HG02763 (cell line): ENCODE measurements around the gene PIH1D1.
"Not testable (repeated sequence)": the region's sequence is repeated elsewhere in the genome, so short reads cannot be mapped to it uniquely, and the experiment has no call there.

Experiments
- ATAC-seq: cut with Tn5 transposase; IDR thresholded peaks from one replicate; pipeline ENCODE4 v1.9.1; 2021; ENCODE audit warnings: mild to moderate bottlenecking, moderate library complexity; ENCODE audit not compliant: unreplicated experiment

Gene PIH1D1

GRCh38 chr19:49456326-49456725 lies 4.7 kb upstream of the PIH1D1 start:
- ATAC-seq, result no peak

DNA sequence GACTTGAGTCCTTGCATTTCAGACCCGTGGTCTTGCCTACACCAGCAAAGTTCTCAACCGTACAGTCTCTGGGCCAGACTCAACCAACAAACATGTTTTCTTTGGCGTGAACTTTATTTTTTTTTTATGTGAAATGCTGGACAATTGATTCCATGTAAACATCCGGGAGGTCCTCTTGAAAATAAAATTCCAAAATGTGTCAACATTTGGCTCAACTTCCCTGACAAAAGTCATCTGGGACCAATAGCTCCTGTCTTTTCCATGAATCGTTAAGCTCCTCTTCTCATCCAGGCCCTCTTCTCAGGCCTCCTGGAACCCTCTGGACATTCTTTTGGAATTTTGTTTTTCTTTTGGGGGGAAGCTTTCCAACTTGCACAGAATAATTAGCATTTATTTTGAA lies 4.2 kb upstream of the PIH1D1 start:
- ATAC-seq, result no peak

- ATAC-seq, result no peak
Measured at GRCh38 chr19:49453757-49454240, 2.2 kb upstream of the PIH1D1 start.

DNA sequence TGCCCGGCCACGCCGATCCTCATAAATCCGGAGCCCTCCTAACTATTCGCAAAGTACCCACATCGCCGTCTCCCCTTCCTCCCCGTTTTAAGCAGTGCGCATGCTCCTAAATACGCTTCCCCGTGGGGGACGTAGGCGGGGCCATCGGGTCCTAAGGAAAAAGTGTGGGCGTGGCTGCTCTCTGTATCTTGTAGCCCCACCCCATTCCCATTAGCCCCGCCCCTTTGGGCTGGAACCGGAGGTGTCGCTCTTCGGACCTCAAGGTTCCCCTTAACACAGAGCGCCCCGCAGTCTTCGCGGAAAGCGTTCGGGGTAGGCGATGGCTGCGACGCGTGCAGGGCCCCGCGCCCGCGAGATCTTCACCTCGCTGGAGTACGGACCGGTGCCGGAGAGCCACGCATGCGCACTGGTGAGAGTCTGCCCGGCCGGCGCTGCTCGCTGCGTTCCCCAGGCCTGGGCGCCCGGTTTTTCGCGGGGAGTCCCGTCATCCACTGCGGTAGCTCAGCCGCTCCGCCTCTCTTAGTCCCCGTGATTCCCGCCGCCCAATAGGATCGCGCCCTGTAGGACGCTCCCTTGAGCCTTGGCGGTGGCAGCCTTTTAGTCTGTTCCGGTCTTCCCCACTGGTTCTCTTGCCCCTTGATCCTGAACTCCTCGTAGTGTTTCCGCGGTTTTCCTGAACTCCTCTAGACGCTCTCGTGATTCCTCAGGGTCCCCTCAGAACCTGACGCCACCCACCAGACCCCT lies 1.6 kb upstream of the PIH1D1 start, which contains the start of gene ALDH16A1:
TSS of gene ALDH16A1 (plus strand) at position 213 of the 744 bp plus-strand sequence. CDS start at position 320, 107 bp downstream.
- ATAC-seq, result peak; percentile 85

DNA sequence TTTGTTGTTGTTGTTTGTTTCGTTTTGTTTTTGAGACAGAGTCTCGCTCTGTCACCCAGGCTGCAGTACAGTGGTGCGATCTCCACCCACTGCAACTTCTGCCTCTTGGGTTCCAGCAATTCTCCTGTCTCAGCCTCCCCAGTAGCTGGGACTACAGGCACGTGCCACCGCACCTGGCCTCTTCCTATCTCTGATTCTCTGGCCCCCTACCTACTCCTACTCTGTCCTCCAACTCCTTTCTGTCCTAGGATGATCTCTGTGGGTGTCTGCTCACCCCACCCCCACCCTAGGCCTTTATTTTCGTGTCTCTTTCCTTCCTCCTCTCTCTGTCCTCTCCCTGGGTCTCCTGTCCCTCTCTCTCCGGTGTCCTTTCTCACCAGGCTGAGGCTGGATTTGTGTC lies 1.2 kb downstream of the PIH1D1 start:
- no peak for ATAC-seq

- no peak for ATAC-seq
Measured at GRCh38 chr19:49448432-49448786, 3.2 kb downstream of the PIH1D1 start.

GRCh38 chr19:49447485-49448431 lies 3.9 kb downstream of the PIH1D1 start:
- ATAC-seq, result no peak

DNA sequence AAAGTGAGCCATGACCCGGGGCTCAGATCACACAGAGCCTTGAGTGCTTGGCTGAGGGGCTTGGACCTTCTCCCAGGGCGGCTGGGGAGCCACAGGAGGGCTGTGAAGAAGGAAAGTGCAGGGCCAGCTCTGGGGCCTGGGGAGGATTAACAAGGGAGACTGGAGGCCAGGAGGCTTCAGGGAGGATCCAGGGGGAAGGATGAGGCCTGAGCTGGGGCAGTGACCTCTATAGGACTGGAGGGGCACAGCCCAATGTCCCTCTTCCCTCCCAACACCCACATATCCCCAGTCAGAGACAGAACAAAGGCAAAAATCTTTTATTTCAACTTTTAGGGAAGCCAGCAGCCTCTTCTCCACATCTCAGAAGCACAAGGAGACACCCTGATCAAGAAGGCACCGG lies 5.6 kb downstream of the PIH1D1 start:
- no peak for ATAC-seq

DNA sequence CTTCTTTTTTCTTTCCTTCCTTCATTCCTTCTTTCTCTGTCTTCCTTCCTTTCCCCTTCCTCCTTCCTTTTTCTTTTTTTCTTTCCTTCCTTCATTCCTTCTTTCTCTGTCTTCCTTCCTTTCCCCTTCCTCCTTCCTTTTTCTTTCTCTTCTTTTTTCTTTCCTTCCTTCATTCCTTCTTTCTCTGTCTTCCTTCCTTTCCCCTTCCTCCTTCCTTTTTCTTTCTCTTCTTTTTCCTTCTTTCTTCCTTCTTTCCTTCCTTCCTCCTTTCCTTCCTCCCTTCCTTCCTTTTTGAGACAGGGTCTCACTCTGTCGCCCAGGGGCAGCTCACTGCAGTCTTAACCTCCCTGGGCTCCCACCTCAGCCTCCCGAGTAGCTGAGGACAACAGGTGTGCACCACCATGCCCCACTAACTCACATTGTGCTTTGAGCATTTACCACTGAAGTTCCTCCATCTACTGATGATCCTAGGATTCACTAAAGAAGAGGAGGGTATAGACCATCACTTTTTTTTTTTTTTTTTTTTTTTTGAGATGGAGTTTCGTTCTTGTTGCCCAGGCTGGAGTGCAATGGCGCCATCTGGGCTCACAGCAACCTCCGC lies 7.4 kb downstream of the PIH1D1 start:
- not testable (repeated sequence) for ATAC-seq

DNA sequence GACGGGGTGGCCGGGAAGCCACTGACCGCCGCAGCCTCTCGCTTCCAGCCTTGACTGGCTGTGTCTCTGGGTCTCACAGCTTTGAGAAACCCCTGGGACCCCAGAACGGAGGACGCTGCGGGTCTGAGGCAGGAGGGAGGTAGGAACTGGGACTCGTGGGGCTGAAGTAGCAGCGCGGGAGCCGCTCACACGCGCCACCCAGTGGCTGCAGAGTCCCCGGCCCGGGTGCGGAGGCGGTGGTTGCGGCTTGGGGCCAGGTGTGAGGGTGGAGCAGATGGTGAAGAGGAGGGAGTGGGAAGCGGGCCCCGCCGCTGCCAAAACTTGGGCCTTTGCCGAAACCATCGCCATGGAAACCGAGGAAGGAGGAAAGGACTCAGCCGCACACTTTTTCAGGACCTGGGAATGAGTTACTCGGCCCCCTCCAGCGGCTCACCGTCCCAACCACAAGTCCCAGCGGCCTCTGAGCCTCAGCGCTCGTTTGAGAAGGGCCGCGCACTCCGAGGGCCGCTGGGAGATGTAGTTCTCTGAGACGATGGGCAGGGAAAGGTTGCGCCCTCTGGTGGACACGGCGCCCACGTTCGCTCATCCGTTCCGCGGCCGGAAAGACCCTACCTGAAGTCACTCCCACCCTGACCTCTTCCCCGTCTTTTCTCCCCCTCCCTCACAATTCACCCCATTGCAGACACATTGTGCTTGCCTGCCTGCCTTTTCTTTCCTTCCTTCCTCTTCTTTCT lies 8.1 kb downstream of the PIH1D1 start:
- ATAC-seq, result peak; percentile 79

DNA sequence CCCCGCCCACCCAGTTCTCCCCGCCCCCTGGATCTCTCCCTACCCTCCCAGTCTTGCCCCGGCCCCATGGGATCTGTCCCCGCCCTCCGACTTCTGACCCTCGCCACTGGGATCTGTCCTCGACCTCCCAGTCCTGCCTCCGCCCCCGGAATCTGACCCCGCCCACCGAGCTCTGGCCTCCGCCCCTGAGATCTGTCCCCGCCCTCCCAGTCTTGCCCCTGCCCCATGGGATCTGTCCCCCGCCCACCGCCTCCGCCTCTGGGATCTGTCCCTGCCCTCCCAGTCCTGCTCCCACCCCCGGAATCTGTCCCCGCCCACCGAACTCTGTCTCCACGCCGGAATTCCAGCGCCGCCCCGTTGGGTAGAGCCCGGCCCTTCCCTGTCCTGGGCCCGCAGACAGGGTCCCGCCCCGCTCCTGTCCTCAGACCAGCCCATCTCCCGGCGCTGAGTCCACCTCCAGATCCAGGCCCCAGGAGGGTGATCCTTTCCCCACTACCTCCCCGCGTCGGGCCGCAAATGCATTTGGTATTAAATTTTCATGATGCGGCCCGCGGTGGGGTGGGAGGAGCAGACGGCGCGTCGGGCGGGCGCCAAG lies 8.7 kb downstream of the PIH1D1 start:
- no peak for ATAC-seq

DNA sequence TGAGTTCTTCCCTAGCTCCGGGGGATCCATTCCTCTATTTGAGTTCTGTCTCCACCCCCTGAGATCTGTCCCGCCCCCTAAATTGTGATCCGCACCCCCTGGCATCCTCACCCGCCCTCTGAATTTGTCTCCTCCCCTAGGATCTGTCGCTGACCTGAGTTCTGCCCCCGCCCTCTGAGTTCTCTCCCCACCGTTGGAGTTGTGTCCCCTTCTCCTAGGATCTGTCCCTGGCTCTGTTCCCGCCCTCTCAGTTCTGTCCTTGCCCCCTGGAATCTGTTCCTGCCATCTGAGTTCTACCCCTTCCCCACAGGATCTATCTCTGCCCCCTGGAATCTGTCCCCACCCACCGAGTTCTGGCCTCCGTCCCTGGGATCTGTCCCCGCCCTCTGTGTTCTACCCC lies 9.3 kb downstream of the PIH1D1 start:
- ATAC-seq, result no peak

DNA sequence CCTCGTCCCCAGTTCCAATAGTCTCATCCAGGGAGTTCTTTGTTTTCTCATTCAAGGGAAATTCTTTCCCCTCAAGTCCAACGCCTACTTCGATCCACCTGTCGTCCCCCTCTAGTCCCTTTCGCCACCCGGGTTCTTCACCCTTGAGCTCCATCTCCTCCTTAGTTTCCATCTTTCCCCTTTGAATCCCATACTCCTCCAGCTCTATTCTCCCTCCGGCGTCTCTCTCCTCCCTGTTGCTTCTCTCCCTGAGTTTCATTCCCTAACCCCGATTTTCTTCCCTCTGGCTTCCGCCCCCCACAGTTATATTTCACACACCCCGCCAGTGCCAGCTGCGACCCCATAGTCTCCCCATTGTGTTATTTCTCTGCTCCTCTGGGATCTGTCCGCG lies 9.7 kb downstream of the PIH1D1 start:
- no peak for ATAC-seq

GRCh38 chr19:49441210-49441959 lies 10.2 kb downstream of the PIH1D1 start, which contains the start of gene SLC17A7:
TSS of gene SLC17A7 (minus strand) at chr19:49441527. CDS start at chr19:49441379, 148 bp downstream.
- ATAC-seq, result no peak

GRCh38 chr19:49440439-49441209 lies 11.0 kb downstream of the PIH1D1 start:
- ATAC-seq, result no peak

GRCh38 chr19:49439836-49440235 lies 11.8 kb downstream of the PIH1D1 start:
- ATAC-seq, result no peak

- ATAC-seq, result no peak
Measured at GRCh38 chr19:49438261-49438660, 13.4 kb downstream of the PIH1D1 start.

GRCh38 chr19:49437231-49437630 lies 14.4 kb downstream of the PIH1D1 start:
- ATAC-seq, result no peak
